Hepatocyte (in vitro differentiated cells): Measurements from ENCODE around the gene NUMA1. TPM values are rescaled to one million over a fixed set of nuclear protein-coding genes. Genes with fewer than 3 reads are reported as not detected.

ENCODE experiments used
- DNase-seq: peaks from one replicate; pipeline ENCODE4 v3.0.0-alpha.2; 2016; ENCODE audit warnings: low spot score
- H2AFZ ChIP-seq: fragments of 200-600 bp; sonication (generic); 2 replicates; pipeline ENCODE4 v1.6.0; 2016; ENCODE audit warnings: antibody characterized with exemption, mild to moderate bottlenecking
- H3K27ac ChIP-seq: fragments of 200-600 bp; sonication (generic); 2 replicates; pipeline ENCODE4 v1.5.1; 2016; ENCODE audit warnings: mild to moderate bottlenecking
- H3K27me3 ChIP-seq: fragments of 200-600 bp; sonication (generic); 2 replicates; pipeline ENCODE4 v1.6.1; 2016
- H3K36me3 ChIP-seq: fragments of 200-600 bp; sonication (generic); replicated peaks from 2 replicates; pipeline ENCODE4 v1.5.1; 2016; ENCODE audit warnings: low read depth; ENCODE audit not compliant: insufficient read depth
- H3K4me1 ChIP-seq: fragments of 200-600 bp; sonication (generic); 2 replicates; pipeline ENCODE4 v1.5.1; 2016; ENCODE audit warnings: mild to moderate bottlenecking, moderate library complexity; ENCODE audit not compliant: insufficient read depth
- H3K4me2 ChIP-seq: fragments of 200-600 bp; sonication (generic); 2 replicates; pipeline ENCODE4 v1.6.0; 2016
- H3K4me3 ChIP-seq: fragments of 200-600 bp; sonication (generic); 2 replicates; pipeline ENCODE4 v1.5.1; 2016; ENCODE audit warnings: mild to moderate bottlenecking
- H3K79me2 ChIP-seq: fragments of 200-600 bp; sonication (generic); 2 replicates; pipeline ENCODE4 v1.6.0; 2017; ENCODE audit warnings: mild to moderate bottlenecking
- H3K9me2 ChIP-seq: fragments of 200-600 bp; sonication (generic); replicated peaks from 2 replicates; pipeline ENCODE4 v1.6.0; 2017; ENCODE audit warnings: mild to moderate bottlenecking; ENCODE audit not compliant: insufficient read depth
- H3K9me3 ChIP-seq: fragments of 200-600 bp; sonication (generic); 2 replicates; pipeline ENCODE4 v1.5.1; 2016; ENCODE audit warnings: low read depth, mild to moderate bottlenecking
- H4K20me1 ChIP-seq: fragments of 200-600 bp; sonication (generic); 2 replicates; pipeline ENCODE4 v1.6.0; 2016; ENCODE audit warnings: mild to moderate bottlenecking; ENCODE audit not compliant: insufficient read depth, poor library complexity, severe bottlenecking
- EZH2 ChIP-seq: fragments of 200-600 bp; sonication (generic); IDR thresholded peaks from 2 replicates; pipeline ENCODE4 v1.6.1; 2016; ENCODE audit warnings: antibody characterized with exemption, mild to moderate bottlenecking, borderline replicate concordance
- EZH2phosphoT487 ChIP-seq: fragments of 200-600 bp; sonication (generic); IDR thresholded peaks from one replicate; pipeline ENCODE4 v1.6.1; 2018; ENCODE audit warnings: antibody characterized with exemption, mild to moderate bottlenecking, low read depth, moderate library complexity; ENCODE audit not compliant: unreplicated experiment, severe bottlenecking
- WGBS: methylation state at CpG from one replicate; pipeline ENCODE4 v1.1.6; 2016; ENCODE audit warnings: low lambda C conversion rate; ENCODE audit errors: missing lambda C conversion rate; 5-methylcytosine and 5-hydroxymethylcytosine counted together
- polyA plus RNA-seq: library from polyadenylated mRNA; unstranded; fragments of >200 nt; fragmentation: Nextera tagmentation; extraction: Ambion mirVana; gene quantifications from 2 replicates; pipeline ENCODE4 v1.2.1, GENCODE V29; 2016
- total RNA-seq: library from RNA; depleted of rRNA; stranded (reverse); fragments of >200 nt; gene quantifications from 2 replicates; pipeline ENCODE4 v1.2.3, GENCODE V29; 2014
- TF ChIP-seq, protein P1 (sequence below): fragments of 200-600 bp; sonication (generic); IDR thresholded peaks from 2 replicates; pipeline ENCODE4 v1.5.1; 2016; ENCODE audit warnings: antibody characterized with exemption, mild to moderate bottlenecking; ENCODE audit not compliant: poor library complexity

NUMA1 gene
- total and polyA plus RNA-seq, 2 experiments from 2014 or later = 103 to 140 TPM

DNA sequence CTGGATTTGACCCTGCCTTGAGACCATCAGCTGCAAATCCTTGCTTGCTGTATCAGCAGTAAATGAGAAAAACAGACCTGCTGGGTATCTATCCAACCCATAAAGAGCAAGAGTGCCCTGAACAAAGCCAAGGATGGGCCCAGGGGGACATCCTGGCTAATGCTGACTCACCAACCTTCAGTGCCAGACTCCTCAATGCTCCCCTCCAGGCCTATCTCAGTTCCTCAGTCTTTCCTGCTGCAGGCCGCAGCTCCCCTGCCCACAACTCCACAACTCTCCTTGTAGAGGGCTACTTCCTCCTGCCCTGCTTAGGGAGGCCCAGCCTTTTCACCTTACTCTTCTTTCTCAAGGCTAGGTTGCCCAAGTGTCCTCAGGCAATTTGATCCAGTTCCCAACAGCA is 20.1 kb upstream of the NUMA1 start:
- peak overlapping the region; percentile 25 for H3K4me2 ChIP-seq

DNA sequence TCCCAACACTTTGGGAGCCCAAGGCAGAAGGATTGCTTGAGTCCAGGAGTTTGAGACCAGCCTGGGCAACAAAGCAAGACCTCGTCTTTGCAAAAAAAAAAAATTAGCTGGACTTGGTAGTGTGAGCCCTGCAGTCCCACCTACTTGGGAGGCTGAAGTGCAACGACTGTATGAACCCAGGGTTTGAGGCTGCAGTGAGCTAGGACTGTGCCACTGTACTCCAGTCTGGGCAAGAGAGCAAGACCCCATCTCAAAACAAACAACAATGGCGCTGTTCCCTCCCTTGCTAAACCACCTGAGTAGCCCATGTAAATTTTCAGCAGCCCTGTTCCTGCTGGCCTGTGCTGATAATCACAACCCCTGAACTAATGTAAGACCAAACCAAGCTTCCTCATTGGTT is 19.7 kb upstream of the NUMA1 start:
- Histone ChIP-seq H3K79me2 (peaks cover 37% of the 10 kb centered on the region), H2AFZ (no peak overlapping the region), H3K9me2 (no peaks in the 10 kb centered on the region), H3K36me3 (no peaks in the 10 kb centered on the region), H3K27me3 (no peaks in the 10 kb centered on the region), H4K20me1 (no peaks in the 10 kb centered on the region), H3K4me1 (peaks cover 22% of the 10 kb centered on the region), H3K4me3 (no peak overlapping the region), H3K4me2 (peak overlapping the region; percentile 25), H3K9me3 (no peaks in the 10 kb centered on the region), H3K27ac (no peak overlapping the region)
- WGBS = 94% methylated on average over 3 of the region's 3 CpGs
- no peak for DNase-seq
- TF ChIP-seq EZH2 = no peak
- TF ChIP-seq, protein P1, sequence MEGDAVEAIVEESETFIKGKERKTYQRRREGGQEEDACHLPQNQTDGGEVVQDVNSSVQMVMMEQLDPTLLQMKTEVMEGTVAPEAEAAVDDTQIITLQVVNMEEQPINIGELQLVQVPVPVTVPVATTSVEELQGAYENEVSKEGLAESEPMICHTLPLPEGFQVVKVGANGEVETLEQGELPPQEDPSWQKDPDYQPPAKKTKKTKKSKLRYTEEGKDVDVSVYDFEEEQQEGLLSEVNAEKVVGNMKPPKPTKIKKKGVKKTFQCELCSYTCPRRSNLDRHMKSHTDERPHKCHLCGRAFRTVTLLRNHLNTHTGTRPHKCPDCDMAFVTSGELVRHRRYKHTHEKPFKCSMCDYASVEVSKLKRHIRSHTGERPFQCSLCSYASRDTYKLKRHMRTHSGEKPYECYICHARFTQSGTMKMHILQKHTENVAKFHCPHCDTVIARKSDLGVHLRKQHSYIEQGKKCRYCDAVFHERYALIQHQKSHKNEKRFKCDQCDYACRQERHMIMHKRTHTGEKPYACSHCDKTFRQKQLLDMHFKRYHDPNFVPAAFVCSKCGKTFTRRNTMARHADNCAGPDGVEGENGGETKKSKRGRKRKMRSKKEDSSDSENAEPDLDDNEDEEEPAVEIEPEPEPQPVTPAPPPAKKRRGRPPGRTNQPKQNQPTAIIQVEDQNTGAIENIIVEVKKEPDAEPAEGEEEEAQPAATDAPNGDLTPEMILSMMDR = no peak
- no peak for TF ChIP-seq EZH2phosphoT487

More for the DNA sequence above, 20.1 kb upstream of the NUMA1 start:
- no peak for TF ChIP-seq EZH2
- TF ChIP-seq, protein P1 = no peak
- no peak for TF ChIP-seq EZH2phosphoT487
- H3K27ac ChIP-seq = no peak overlapping the region
- H3K9me2 ChIP-seq = no peaks in the 10 kb centered on the region
- no peaks in the 10 kb centered on the region for H3K27me3 ChIP-seq
- DNase-seq = no peak
- H3K36me3 ChIP-seq = no peaks in the 10 kb centered on the region
- no peaks in the 10 kb centered on the region for H4K20me1 ChIP-seq
- H3K4me3 ChIP-seq = no peak overlapping the region
- 100% methylated on average over 1 of the region's 1 CpG for WGBS
- H3K4me1 ChIP-seq = peaks cover 22% of the 10 kb centered on the region
- H3K9me3 ChIP-seq = no peaks in the 10 kb centered on the region
- peaks cover 37% of the 10 kb centered on the region for H3K79me2 ChIP-seq
- no peak overlapping the region for H2AFZ ChIP-seq

DNA sequence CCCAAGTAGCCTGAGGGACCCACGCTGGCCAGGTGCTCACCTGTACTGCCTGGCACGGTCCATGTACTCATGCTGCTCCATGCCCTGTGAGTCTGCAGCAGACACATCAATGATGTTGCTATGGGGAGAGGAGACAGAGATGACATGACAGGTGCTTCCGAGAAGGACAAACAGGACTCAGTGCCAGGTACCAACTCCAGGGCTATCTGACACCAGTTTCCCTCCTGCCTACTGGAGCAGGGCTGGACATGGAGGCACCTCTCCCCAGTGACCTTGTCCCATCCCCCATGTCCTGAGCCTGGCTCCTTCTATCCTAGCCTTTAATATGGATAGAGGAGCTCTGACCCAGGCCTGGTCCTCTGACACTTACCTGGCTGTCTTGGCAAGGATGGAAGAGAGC is 18.4 kb upstream of the NUMA1 start:
- WGBS = 98% methylated on average over 3 of the region's 3 CpGs
- Histone ChIP-seq H3K9me3 (no peaks in the 10 kb centered on the region), H3K4me1 (peaks cover 20% of the 10 kb centered on the region), H3K79me2 (peaks cover 37% of the 10 kb centered on the region), H4K20me1 (no peaks in the 10 kb centered on the region), H3K9me2 (no peaks in the 10 kb centered on the region), H3K27ac (no peak overlapping the region), H3K36me3 (no peaks in the 10 kb centered on the region), H2AFZ (no peak overlapping the region), H3K27me3 (no peaks in the 10 kb centered on the region), H3K4me2 (no peak overlapping the region), H3K4me3 (no peak overlapping the region)
- DNase-seq = no peak
- TF ChIP-seq, protein P1 = no peak
- TF ChIP-seq EZH2phosphoT487 (no peak), EZH2 (no peak)

GRCh38 chr11:72091292-72091691 is 10.9 kb upstream of the NUMA1 start:
- no peak overlapping the region for H2AFZ ChIP-seq
- H3K79me2 ChIP-seq = peaks cover 4% of the 10 kb centered on the region
- H3K4me3 ChIP-seq = no peak overlapping the region
- no peaks in the 10 kb centered on the region for H3K9me3 ChIP-seq
- WGBS = 42% methylated on average over 4 of the region's 4 CpGs
- DNase-seq = peak; percentile 82
- no peaks in the 10 kb centered on the region for H3K9me2 ChIP-seq
- H3K4me1 ChIP-seq = no peaks in the 10 kb centered on the region
- no peak overlapping the region for H3K4me2 ChIP-seq
- H3K27me3 ChIP-seq = no peaks in the 10 kb centered on the region
- TF ChIP-seq EZH2 = no peak
- TF ChIP-seq, protein P1 = peak; percentile 88
- no peaks in the 10 kb centered on the region for H4K20me1 ChIP-seq
- H3K27ac ChIP-seq = peak overlapping the region; percentile 55
- no peaks in the 10 kb centered on the region for H3K36me3 ChIP-seq
